ENCODE results near the gene OR9Q1.
"Not testable (repeated sequence)": the region's sequence is repeated elsewhere in the genome, so short reads cannot be mapped to it uniquely, and the experiment has no call there.

Gene OR9Q1, protein sequence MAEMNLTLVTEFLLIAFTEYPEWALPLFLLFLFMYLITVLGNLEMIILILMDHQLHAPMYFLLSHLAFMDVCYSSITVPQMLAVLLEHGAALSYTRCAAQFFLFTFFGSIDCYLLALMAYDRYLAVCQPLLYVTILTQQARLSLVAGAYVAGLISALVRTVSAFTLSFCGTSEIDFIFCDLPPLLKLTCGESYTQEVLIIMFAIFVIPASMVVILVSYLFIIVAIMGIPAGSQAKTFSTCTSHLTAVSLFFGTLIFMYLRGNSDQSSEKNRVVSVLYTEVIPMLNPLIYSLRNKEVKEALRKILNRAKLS

DNA sequence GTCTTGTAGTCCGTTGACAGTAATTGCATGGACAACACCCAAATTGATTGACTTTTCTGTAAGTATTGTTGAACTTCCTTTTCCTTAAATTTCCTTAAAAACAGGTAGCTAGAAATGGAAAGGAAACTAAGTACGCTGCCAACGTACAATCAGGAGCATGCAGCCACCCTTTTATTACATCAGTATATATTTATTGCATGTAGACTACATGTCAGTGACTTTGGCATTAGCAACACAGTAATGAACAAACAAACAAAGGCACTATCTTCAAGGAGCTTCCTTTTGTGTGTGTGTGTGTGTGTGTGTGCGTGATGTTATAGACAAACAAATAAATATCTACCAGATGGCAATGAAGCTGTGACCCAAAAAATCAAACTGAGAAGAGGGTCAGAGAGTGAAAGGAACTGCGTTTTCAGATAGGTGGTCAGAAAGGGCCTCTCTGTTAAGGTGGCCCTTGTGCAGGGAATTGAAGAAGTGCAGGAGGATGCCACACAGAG lies at the start of gene OR9Q1:
Gene OR9Q1 (plus strand): TSS at position 447 of the 497 bp plus-strand sequence. CDS start 155,564 bp downstream, outside the sequence.
- DNase-seq (ENCODE audit: low spot score), result no peak

DNA sequence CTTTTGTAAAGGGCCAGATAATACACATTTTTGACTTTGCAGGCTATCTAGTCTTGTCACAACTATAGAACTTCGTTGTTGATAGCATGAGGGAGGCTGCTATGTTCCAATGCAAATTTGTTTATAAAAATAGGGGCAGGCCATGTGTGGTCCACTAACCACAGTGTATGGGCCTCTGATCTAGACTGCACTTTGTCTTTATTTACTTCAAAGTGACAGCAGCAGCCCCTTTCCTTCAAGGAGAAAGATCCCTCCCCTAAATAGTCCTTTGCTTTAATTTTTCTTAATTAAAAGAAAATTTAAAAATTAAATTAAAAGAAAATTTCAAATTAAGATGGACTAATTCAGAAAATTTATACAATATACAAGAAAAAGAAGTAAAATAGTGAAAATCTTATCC lies 49.5 kb upstream of the OR9Q1 start:
- DNase-seq (ENCODE audit: low spot score), result no peak

DNA sequence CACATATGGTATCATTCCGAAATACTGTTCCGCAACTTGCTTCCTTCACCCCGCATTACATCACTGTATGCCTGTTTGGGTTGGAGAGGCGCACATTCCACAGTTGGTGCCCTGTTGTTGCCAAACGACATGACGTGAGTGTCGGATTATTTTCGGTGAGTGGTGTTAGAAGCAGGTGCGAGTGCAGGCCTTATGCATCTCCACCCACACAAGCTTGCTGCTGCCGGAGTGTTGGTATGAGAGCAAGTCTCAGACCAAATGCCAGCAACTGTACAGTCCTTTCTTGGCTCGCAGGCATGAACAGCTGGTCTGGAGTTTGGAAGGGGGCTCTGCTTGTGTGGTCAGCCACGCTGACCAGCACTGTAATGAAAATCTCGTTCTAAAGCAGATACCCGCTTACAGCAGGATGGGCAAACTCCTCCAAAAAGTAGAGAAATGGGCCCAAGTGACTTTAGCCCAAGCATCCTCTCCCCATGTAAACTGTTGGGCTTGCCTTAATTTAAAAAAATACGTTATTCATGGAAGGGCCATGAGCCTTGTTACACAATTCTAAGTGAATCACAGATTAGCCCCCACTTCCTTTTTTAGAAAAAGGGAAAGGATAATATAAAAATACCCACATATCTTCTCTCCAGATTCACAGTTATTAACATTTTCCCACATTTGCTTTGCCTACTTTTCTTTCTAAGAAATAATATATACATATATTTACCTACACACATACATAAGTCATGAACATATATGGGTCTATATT lies 48.7 kb upstream of the OR9Q1 start:
- no peak for DNase-seq (ENCODE audit: low spot score)

DNA sequence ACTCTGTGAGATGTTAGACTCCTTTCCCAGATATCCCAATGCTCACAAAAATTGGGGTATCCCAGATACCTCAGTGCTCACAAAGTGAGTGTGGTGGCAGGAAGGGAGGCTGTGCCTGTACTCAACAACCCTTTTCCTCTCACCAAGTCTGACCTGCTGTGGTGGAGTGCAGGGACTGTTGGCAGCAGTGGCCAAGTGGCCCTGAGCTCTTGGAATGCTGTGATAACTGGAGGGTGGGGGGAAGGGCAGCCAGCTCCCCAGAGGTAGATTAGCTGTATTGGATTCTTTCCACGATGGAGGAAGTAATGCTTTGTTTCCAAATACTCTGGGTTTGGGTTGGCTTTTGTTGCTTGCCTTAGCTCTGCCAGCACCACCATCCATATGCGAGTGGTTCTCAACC lies 46.0 kb upstream of the OR9Q1 start:
- no peak for DNase-seq (ENCODE audit: low spot score)

DNA sequence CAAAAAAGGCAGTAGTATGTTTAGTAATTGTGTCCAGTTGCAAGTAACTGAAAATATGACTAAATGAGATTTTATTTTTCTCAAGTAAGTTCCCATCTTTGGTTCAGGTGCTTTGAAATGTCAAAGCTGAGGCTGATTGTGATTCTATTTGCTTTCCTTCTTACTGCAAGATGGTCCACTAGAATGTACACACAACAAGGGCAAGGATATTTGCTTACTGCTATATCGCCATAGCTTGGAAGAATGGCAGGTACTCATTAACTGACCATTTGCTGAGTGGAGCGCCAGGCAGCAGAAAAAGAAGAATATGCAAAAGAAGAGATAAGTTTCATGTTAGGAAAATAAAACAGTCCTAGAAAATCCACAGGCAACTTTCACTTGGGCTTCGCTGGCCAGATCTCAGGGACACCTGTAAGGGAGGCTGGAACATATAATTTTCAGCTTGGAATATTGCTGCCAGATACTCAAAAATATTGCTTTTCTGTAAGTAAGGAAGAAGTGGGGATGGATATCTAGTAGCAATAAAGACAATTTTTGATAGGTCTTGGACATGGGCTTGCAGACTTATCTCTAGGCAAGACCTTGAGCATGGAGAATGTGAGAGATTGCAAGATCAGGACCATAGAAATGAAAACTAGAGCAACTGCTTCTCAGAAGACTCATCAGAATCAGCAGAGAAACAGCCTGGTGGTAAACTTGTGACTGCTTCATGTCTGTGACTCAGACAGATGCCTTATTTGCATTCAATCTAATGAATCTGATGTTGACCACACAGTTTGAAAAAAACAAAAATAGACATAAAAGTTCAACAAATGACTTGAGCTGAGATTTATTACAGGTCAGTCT lies 44.8 kb upstream of the OR9Q1 start:
- DNase-seq (ENCODE audit: low spot score), result no peak

DNA sequence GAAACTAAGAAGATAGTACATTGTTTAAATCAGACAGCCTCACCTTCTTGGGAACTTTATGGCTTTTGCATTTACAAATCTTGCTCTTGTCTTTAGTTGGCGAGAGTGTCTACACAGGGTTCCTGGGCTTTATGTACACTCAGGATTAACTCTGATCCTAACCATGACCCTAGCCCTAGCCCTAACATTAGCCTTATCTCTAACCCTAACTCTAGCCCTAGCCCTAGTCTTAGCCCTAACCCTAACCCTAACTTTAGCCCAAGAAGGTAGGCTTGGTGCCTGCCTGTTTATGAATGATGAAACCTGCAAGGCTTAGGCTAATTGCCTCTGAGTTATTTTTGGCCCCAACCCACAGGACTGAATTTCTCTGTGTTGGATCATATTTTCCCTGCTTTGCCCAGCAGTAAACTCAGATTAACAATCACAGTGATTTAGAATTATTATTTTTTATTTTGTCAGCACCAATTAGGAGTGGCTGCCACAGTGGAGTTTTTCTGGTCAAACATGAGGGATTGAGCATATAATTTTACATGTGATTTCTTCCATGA lies 44.1 kb upstream of the OR9Q1 start:
- no peak for DNase-seq (ENCODE audit: low spot score)

DNA sequence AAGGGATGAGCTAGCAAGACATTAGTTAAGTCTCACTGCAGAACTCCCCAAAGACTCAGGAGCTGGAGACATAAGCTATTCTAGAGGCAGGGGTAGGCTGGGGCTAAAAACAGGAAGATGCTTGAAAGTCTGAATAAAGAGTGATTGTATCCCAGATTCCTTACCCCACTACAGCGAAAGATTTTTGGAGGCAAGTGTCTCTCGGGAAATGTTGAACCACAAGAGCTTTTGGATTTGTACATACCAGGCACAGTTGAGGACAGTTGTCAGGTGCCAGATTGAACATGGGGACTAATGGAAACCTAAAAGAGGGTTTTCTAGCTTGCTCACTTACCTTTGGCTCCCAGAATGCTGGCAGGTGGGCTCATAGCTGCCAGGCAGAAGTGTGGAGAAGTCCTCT lies 43.5 kb upstream of the OR9Q1 start:
- DNase-seq (ENCODE audit: low spot score), result no peak

DNA sequence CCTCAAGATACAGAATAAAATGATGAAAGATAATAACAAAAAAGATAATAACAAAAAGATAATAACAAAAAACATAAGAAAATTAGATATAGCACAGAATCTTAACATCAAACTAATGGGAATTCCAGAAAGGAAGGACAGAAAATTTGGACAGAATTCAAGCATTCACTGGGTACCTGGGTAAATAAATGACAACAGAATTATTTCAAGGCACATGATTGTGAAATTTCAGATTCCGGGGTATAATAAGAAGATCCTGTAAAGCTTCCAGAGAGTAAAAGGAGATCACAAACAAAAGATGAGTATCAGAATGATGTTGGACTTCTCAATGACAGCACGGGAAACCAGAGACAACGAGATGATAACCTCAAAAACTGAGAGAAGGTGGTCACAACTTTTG lies 42.1 kb upstream of the OR9Q1 start:
- DNase-seq (ENCODE audit: low spot score), result no peak

DNA sequence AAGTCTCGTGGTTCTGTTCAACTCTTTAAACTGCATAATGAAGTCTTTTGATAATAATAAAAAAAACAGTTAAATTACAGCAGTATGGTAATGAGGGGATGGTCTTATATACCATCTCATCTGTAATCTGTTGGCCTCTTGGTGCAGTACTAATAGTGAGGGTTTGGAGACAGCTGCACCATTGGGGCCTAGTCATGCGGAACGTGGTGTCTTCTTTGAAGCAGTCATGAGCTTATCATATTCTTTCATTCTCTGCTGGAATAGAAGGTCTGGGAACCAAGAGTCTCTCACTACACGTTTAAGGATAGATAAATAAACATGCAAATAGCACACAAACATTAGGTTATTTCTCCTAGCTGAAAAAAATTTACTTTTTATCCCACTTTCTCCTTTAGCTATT lies 40.9 kb upstream of the OR9Q1 start:
- no peak for DNase-seq (ENCODE audit: low spot score)

DNA sequence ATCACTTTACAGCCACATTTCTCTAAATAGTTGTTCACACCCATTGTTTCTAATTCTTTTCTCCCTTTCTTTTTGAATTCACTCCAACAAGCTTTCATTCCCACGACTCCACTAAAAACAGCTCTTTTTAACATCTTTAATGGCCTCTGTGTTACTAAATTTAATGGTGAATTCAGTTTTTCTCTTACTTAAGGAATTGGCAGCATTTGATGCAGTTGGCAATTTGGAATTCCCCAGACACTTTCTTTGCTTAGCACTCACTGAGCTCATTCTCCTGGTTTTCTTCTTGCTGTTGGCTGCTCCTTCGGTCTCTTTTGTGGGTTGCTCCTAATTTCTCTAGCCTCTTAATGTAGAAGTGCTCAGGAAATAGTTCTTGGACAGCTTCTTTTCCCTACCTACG lies 40.5 kb upstream of the OR9Q1 start:
- no peak for DNase-seq (ENCODE audit: low spot score)

DNA sequence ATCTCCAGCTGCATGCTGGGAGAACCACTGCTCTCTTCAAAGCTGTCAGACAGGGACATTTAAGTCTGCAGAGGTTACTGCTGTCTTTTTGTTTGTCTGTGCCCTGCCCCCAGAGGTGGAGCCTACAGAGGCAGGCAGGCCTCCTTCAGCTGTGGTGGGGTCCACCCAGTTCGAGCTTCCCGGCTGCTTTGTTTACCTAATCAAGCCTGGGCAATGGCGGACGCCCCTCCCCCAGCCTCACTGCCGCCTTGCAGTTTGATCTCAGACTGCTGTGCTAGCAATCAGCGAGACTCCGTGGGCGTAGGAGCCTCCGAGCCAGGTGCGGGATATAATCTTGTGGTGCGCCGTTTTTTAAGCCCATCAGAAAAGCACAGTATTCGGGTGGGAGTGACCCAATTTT lies 24.2 kb upstream of the OR9Q1 start:
- not testable (repeated sequence) for DNase-seq (ENCODE audit: low spot score)

DNA sequence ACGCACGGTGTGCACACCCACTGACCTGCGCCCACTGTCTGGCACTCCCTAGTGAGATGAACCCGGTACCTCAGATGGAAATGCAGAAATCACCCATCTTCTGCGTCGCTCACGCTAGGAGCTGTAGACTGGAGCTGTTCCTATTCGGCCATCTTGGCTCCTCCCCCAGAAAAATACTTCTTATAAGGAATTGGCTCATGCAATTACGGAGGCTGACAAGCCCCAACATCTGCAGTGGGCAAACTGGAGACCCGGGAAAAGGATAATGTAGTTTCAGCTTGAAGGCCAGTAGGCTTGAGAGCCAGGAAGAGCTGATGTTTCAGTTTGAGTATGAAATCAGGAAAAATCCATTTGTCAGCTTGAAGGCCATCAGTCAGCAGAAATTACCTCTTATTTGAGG lies 23.7 kb upstream of the OR9Q1 start:
- DNase-seq (ENCODE audit: low spot score), result not testable (repeated sequence)

DNA sequence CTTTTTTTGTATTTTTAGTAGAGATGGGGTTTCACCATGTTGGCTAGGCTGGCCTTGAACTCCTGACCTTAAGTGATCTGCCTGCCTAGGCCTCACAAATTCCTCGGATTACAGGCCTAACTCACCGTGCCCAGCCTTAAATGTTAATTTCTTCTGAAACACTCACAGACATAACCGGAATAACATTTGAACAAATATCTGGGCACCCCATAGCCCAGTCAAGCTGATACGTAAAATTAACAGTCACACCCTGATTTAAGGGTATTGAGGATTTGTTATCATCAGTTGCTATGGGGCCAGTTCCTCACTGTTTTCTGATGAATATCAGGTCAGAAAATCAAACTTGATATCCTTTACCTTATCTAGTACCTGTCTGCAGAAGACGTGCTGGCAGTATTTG lies 23.0 kb upstream of the OR9Q1 start:
- no peak for DNase-seq (ENCODE audit: low spot score)

DNA sequence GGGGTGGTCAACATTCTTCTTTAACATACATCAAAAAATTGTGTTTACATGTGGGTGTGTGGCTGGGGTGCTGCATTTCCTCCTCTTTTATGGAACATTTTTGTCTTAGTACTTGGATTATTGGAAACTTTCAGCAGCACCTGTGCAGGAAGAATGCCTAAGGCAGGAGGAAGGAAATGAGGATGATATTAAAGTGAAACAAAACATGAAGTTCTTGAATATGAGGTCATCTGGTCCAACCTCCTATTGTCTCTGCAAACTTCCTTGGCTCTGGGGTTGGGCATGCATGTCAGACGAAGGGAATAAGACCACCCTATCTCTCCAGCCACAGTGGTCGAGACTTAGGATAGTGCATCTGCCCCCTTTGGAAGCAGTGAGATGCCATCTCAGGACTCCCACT lies 20.6 kb upstream of the OR9Q1 start:
- no peak for DNase-seq (ENCODE audit: low spot score)

DNA sequence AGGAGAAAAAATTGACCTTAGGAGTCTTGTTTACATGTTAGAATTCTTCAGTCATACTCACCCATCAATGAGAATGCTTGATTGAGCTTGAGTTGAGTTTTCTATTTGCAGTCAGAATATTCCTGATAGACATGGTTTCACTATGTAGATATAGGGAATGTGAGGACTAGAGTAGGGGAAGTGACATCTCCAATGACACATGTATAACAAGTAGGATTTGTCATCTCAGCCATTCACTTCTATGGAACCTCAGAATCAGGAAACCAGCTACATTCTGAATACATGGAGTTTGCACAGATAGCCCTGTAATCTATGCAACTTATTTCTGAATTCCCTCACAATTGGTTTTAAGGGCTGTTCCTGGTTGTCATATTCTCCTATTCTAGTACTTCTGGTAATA lies 20.1 kb upstream of the OR9Q1 start:
- DNase-seq (ENCODE audit: low spot score), result no peak

DNA sequence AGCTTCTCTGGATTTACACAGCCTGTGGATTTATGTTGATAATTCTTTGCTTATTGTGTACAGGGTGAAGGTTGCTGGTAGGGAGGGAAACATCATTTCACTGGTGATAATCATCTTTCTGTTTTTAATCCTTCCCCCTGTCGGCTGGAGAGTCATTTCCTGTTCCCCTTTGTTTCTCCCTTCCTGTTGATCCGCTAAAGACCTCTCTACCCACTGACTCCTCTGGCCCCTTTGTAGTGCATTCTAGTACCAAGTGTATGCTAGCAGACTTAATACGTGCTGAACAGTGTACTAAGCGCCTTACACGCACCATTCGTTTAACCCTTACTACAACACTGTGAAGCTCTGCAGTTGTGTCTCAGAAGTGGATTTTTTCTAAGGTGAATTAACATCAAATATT lies 19.0 kb upstream of the OR9Q1 start:
- DNase-seq (ENCODE audit: low spot score), result no peak

DNA sequence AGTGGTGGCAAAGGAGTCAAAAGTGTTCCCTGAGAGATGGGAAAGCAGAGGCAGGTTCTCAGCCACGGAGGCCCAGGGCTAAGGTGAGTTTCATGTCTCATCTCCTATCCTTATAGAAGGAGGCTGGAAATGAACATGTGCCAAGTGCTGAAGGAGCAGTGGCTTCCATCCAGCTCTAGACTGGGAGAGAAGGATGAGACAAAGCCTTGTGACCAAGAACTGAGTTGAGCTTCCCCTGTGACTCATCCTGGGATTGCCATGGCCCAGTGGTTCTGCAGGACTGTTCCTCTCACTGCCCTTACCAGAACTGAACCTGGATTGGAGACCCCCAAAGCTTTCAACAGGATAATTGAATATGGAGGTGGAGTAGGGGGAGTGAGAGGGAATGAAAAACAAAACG lies 16.7 kb upstream of the OR9Q1 start:
- DNase-seq (ENCODE audit: low spot score), result no peak

DNA sequence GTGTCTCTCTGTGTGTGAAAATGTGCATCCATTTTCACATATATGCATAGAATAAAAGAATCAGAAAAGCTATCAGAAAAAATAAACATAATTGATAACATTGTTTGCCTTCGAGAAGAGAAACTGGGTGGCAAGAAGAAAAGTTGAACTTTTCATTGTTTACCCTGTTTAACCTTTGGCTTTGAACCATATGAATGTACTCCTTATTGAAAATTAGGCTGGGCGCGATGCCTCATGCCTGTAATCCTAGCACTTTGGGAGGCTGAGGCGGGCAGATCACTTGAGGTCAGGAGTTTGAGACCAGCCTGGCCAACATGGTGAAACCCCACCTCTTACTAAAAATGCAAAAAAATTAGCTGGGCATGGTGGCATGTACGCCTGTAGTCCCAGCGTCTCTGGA lies 11.9 kb upstream of the OR9Q1 start:
- no peak for DNase-seq (ENCODE audit: low spot score)

DNA sequence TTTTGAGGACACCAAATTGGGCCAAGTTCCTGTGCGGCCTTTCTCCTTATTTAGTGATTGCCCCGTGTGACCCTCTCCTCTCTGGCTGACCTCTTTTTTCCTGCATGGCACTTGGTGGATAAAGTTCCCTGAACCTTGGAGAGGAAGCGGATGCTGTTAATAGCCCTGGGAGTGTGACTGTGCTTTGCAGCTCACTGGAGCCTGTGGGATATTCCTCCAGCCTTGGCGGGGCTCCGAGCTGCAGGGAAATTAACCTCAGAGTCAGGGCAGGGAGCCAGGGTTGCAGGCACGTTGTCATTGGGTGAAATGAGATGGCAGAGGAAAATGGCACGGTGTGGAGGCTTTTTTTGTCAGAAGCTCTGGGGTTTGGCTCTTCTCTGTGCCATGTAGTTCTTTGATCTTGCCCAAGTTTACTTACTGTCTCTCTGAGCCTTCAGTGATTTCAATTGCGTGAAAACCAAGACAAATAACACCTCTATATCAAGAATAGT lies 965 bp downstream of the OR9Q1 start:
- DNase-seq (ENCODE audit: low spot score), result no peak

DNA sequence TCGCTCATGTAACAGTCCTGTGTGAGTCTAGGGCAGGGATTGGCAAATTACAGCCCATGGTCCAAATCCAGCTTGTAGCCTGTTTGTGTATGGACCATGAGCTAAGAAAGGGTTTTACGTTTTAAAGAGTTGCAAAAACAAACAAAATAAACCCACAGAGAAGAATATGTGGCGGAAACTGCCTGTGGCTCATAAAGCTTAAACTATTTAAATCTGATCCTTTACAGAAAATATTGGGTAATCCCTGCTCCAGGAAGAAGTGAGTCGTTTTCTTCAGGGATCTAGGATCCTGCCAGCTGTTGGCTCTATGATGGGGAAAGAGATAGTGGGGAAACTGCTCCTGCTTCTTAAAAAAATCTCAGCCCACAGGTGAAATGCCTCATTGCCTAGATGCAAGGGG lies 3.7 kb downstream of the OR9Q1 start:
- DNase-seq (ENCODE audit: low spot score), result no peak

DNA sequence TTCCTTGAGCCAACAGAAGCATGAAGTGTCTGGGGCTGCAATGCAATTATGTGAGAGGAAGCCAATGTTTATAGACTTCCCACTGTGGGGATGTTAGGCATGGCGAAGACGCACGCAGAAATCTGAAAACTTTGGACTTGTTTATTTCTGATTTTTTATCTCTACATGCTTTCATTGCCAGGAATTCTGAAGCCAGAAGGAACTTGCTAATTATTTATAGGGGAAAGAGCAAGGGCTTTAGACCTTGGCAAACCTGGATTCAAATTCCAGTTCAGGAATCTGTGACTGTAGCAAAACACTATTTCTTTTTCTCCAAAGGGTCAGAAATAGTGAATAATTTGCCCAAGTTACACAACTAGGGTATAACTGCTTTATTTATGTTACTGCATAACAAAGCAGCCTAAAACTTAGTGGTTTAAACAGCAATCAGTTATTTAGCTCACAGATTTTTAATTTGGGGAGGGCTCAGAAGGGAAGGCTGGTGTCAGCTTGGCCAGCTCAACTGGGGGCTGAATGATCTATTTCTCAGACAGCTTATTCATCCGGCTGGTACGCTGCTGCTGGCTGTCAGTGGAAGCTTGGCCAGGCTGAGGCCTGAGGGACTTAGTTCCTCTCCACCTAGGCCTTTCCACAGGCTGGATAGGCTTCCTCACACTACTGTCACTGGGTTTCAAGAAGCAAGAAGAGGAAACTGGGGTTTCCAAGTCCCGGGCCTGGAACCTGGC lies 5.2 kb downstream of the OR9Q1 start:
- no peak for DNase-seq (ENCODE audit: low spot score)

DNA sequence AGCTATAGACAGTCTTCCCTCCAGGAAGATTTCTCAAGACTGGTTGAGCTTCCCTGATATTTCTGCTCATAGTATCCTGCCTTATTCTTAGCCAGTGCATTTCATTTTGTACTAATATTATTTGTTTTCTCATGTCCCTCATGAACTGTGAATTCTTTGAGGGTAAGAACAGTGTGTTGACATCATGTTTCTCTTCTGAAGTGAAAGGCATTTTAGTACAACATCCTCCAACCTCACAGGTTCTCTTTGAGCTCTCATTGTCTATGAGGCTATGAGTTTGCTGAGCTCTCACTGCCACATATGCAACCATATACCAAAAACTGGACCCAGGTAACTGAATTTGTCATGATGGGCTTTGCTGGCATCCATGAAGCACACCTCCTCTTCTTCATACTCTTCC lies 7.0 kb downstream of the OR9Q1 start, which contains the start of gene OR6Q1:
Gene OR6Q1 (plus strand): TSS at position 301 of the 400 bp plus-strand sequence. CDS start 0 bp downstream, at position 301.
- DNase-seq (ENCODE audit: low spot score), result no peak
